OCI-LY1 (cell line): ENCODE measurements around the gene SLC38A7.
"Not testable (repeated sequence)": the region's sequence is repeated elsewhere in the genome, so short reads cannot be mapped to it uniquely, and the experiment has no call there.

ENCODE experiments used
- H2AFZ ChIP-seq: fragments of 200-600 bp; sonication (generic), shearing (Covaris generic); 2 replicates; pipeline ENCODE4 v1.6.0; 2014; ENCODE audit warnings: antibody characterized with exemption, mild to moderate bottlenecking, low read length
- H3F3A ChIP-seq: fragments of 200-600 bp; sonication (generic), shearing (Covaris generic); 2 replicates; pipeline ENCODE4 v1.6.0; 2014; ENCODE audit warnings: mild to moderate bottlenecking, antibody characterized with exemption, low read length, moderate library complexity; ENCODE audit not compliant: insufficient read depth
- H3K27ac ChIP-seq: fragments of 200-600 bp; sonication (generic); 2 replicates; pipeline ENCODE4 v1.5.1; 2014; ENCODE audit warnings: low read length, mixed run types, mild to moderate bottlenecking, low read depth; ENCODE audit not compliant: poor library complexity, severe bottlenecking
- H3K27me3 ChIP-seq: fragments of 200-600 bp; sonication (generic); 2 replicates; pipeline ENCODE4 v1.6.0; 2014; ENCODE audit warnings: antibody characterized with exemption, mild to moderate bottlenecking, low read length, moderate library complexity; ENCODE audit not compliant: insufficient read depth
- H3K36me3 ChIP-seq: fragments of 200-600 bp; sonication (generic); 2 replicates; pipeline ENCODE4 v1.6.1; 2014; ENCODE audit warnings: mild to moderate bottlenecking, antibody characterized with exemption, low read length, moderate library complexity, mixed read lengths; ENCODE audit not compliant: insufficient read depth
- H3K4me1 ChIP-seq: fragments of 200-600 bp; sonication (generic); 2 replicates; pipeline ENCODE4 v1.5.1; 2014; ENCODE audit warnings: mild to moderate bottlenecking, low read length, moderate library complexity; ENCODE audit not compliant: insufficient read depth, severe bottlenecking
- H3K4me2 ChIP-seq: fragments of 200-600 bp; sonication (generic), shearing (Covaris generic); 2 replicates; pipeline ENCODE4 v1.6.1; 2014; ENCODE audit warnings: low read length
- H3K4me3 ChIP-seq: fragments of 200-600 bp; sonication (generic); 2 replicates; pipeline ENCODE4 v1.5.1; 2014; ENCODE audit warnings: low read length, low read depth, mild to moderate bottlenecking, mixed read lengths; ENCODE audit not compliant: poor library complexity, severe bottlenecking
- H3K79me2 ChIP-seq: fragments of 200-600 bp; shearing (Covaris generic); 2 replicates; pipeline ENCODE4 v1.6.1; 2016; ENCODE audit warnings: mixed run types, low read length, mixed read lengths; ENCODE audit not compliant: insufficient read depth
- H3K9ac ChIP-seq: fragments of 200-600 bp; sonication (generic), shearing (Covaris generic); 2 replicates; pipeline ENCODE4 v1.6.1; 2014; ENCODE audit warnings: mild to moderate bottlenecking, low read length, mixed read lengths
- H3K9me2 ChIP-seq: fragments of 200-600 bp; sonication (generic), shearing (Covaris generic); 2 replicates; pipeline ENCODE4 v1.6.1; 2014; ENCODE audit warnings: low read depth, mild to moderate bottlenecking, low read length, mixed read lengths
- H3K9me3 ChIP-seq: fragments of 200-600 bp; shearing (Covaris generic); 2 replicates; pipeline ENCODE4 v1.6.1; 2014; ENCODE audit warnings: low read length, mixed read lengths
- H4K20me1 ChIP-seq: fragments of 200-600 bp; sonication (generic), shearing (Covaris generic); 2 replicates; pipeline ENCODE4 v1.6.0; 2016; ENCODE audit warnings: mild to moderate bottlenecking, low read length; ENCODE audit not compliant: insufficient read depth
- EZH2 ChIP-seq: fragments of 200-600 bp; sonication (generic), shearing (Covaris generic); IDR thresholded peaks from 2 replicates; pipeline ENCODE4 v1.8.0; 2017; ENCODE audit warnings: borderline replicate concordance, mixed run types, mild to moderate bottlenecking, antibody characterized with exemption, low read length, moderate library complexity, mixed read lengths
- TF ChIP-seq, protein P1 (sequence below): fragments of 200-600 bp; sonication (generic), shearing (Covaris generic); IDR thresholded peaks from 2 replicates; pipeline ENCODE4 v1.5.1; 2017; ENCODE audit warnings: mild to moderate bottlenecking, antibody characterized with exemption, low read length, moderate library complexity, mixed read lengths

SLC38A7 gene

DNA sequence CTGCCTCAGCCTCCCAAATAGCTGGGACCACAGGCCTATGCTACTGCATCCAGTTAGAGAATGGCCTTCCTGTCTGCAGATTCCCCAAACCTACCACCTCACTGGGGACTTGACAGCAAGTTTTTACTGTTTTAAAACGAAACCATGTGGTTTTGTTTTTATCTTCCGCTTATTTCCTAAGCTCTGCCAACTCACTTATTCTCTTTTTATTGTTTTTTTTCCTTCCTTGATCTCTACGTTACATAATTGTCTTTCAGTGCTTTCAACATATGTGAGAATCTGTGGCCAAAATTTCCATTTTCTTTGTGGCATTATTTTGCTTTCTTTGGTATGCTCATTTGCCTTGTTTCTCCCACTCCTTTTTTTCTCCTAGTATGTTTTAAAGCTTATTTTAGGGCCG lies 14.6 kb upstream of the SLC38A7 start:
- H3K4me2 ChIP-seq, result no peak overlapping the region
- H4K20me1 ChIP-seq, result no peaks in the 10 kb centered on the region
- H3K9me2 ChIP-seq, result no peaks in the 10 kb centered on the region
- TF ChIP-seq, protein P1, sequence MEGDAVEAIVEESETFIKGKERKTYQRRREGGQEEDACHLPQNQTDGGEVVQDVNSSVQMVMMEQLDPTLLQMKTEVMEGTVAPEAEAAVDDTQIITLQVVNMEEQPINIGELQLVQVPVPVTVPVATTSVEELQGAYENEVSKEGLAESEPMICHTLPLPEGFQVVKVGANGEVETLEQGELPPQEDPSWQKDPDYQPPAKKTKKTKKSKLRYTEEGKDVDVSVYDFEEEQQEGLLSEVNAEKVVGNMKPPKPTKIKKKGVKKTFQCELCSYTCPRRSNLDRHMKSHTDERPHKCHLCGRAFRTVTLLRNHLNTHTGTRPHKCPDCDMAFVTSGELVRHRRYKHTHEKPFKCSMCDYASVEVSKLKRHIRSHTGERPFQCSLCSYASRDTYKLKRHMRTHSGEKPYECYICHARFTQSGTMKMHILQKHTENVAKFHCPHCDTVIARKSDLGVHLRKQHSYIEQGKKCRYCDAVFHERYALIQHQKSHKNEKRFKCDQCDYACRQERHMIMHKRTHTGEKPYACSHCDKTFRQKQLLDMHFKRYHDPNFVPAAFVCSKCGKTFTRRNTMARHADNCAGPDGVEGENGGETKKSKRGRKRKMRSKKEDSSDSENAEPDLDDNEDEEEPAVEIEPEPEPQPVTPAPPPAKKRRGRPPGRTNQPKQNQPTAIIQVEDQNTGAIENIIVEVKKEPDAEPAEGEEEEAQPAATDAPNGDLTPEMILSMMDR, result no peak
- no peak for TF ChIP-seq EZH2
- no peaks in the 10 kb centered on the region for H3K27me3 ChIP-seq
- H3F3A ChIP-seq, result no peaks in the 10 kb centered on the region
- no peaks in the 10 kb centered on the region for H3K36me3 ChIP-seq
- H3K9me3 ChIP-seq, result no peaks in the 10 kb centered on the region
- no peak overlapping the region for H3K4me3 ChIP-seq
- H2AFZ ChIP-seq, result no peak overlapping the region
- H3K27ac ChIP-seq, result no peak overlapping the region
- no peak overlapping the region for H3K9ac ChIP-seq
- H3K4me1 ChIP-seq, result no peaks in the 10 kb centered on the region
- H3K79me2 ChIP-seq, result no peaks in the 10 kb centered on the region

DNA sequence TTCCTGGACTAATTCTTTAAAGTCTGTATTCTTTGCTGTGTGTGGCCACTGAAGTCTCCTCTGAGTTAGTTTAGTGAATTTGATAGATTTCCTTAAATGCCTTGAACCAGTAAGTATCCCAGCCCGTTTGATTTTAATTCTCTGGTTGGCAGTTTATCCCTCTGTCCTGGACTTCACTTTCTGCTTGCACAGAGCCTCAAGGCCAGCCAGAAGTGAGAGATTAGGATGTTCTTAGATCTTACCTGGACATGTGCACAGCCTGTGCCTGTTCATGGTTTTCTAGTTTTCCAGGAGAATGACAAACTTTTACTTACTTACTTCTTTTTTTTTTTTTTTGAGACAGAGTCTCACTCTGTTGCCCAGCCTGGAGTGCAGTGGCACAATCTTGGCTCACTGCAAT lies 10.8 kb upstream of the SLC38A7 start:
- no peak overlapping the region for H3K9ac ChIP-seq
- H3K4me2 ChIP-seq, result no peak overlapping the region
- no peaks in the 10 kb centered on the region for H4K20me1 ChIP-seq
- no peaks in the 10 kb centered on the region for H3K79me2 ChIP-seq
- no peak overlapping the region for H3K4me3 ChIP-seq
- H2AFZ ChIP-seq, result no peak overlapping the region
- TF ChIP-seq, protein P1, result no peak
- TF ChIP-seq EZH2, result no peak
- no peaks in the 10 kb centered on the region for H3K9me3 ChIP-seq
- H3K9me2 ChIP-seq, result no peaks in the 10 kb centered on the region
- no peak overlapping the region for H3K27ac ChIP-seq
- no peaks in the 10 kb centered on the region for H3K36me3 ChIP-seq
- H3K4me1 ChIP-seq, result no peaks in the 10 kb centered on the region
- H3F3A ChIP-seq, result no peaks in the 10 kb centered on the region
- no peaks in the 10 kb centered on the region for H3K27me3 ChIP-seq

DNA sequence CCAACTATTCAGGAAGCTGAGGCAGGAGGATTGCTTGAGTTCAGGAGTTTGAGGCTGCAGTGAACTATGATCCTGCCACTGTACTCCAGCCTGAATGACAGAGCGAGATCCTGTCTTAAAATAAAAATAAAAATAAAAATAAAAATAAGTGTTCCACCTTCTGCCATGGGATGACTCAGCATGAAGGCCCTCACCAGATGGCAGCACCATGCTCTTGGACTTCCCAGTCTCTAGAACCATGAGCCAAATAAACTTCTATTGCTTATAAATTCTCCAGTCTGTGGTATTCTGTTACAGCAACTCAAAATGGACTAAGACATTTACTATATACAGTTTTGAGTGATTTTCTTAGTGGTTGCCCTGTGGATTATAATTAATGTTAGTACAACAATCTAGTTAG lies 7.9 kb upstream of the SLC38A7 start:
- Histone ChIP-seq H4K20me1 (no peaks in the 10 kb centered on the region), H3K9me2 (no peaks in the 10 kb centered on the region), H3K27me3 (no peaks in the 10 kb centered on the region), H3K4me3 (no peak overlapping the region), H3K9ac (no peak overlapping the region), H3K4me2 (no peak overlapping the region), H3K4me1 (no peaks in the 10 kb centered on the region), H3K27ac (no peak overlapping the region), H3K36me3 (no peaks in the 10 kb centered on the region), H2AFZ (no peak overlapping the region), H3F3A (no peaks in the 10 kb centered on the region), H3K79me2 (no peaks in the 10 kb centered on the region), H3K9me3 (no peaks in the 10 kb centered on the region)
- TF ChIP-seq, protein P1, result no peak
- TF ChIP-seq EZH2, result no peak

DNA sequence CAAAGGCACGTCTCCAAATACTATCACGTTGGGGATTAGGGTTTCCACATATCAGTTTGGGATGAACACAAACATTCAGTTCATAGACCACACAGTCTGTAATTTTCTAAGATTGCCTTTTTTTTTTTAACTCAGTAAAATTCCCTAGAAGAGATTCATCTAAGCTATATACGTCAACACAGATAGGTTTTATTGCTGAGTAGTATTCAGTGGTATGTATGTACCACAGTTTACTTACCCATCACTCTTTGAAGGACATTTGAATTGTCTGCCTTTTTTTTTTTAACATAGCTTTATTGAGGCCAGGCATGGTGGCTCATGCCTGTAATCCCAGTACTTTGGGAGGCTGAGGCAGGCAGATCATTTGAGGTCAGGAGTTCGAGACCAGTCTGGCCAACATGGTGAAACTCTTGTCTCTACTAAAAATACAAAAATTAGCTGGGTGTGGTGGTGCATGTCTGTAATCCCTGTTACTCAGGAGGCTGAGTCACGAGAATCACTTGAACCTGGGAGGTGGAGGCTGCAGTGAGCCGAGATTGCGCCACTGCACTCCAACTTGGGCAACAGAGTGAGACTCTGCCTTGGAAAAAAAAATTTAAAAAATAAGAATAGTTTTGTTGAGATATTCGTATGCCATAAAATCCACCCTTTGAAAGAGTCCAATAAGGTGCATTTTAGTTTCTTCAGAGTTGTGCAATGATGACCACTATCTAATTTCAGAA lies 2.6 kb upstream of the SLC38A7 start:
- H3F3A ChIP-seq, H3K9ac ChIP-seq, H3K27me3 ChIP-seq, H3K9me2 ChIP-seq, H3K4me3 ChIP-seq, H3K27ac ChIP-seq, H3K4me2 ChIP-seq, H2AFZ ChIP-seq, H3K9me3 ChIP-seq, H4K20me1 ChIP-seq, H3K36me3 ChIP-seq, H3K79me2 ChIP-seq: not testable (repeated sequence)
- peaks cover 15% of the 10 kb centered on the region for H3K4me1 ChIP-seq
